IPS-NIHi7 (cell line): ENCODE measurements around the gene CCDC190.
"Not testable (repeated sequence)": the region's sequence is repeated elsewhere in the genome, so short reads cannot be mapped to it uniquely, and the experiment has no call there.

Experiments
- DNase-seq: peaks from one replicate; pipeline ENCODE4 v3.0.0; 2012; ENCODE audit warnings: mixed read lengths; ENCODE audit errors: extremely low spot score

Gene CCDC190

GRCh38 chr1:162877412-162877811 lies 16.4 kb upstream of the CCDC190 start:
- no peak for DNase-seq

DNA sequence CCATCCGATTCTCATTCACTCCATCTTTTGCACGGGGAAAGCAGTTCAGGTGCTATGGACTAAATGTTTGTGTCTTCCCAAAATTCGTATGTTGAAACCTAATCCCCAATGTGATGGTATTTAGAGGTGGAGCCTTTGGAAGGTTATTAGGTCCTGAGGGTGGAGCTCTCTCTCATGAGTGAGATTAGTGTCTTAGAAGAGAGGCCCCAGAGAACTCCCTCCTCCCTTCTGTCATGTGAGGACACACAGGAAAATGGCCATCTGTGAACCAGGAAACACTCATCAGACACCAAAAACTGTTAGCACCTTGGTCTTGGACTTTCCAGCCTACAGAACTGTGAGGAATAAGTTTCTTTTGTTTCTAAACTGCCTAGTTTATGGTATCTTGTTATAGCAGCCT lies 15.8 kb upstream of the CCDC190 start:
- DNase-seq = no peak

DNA sequence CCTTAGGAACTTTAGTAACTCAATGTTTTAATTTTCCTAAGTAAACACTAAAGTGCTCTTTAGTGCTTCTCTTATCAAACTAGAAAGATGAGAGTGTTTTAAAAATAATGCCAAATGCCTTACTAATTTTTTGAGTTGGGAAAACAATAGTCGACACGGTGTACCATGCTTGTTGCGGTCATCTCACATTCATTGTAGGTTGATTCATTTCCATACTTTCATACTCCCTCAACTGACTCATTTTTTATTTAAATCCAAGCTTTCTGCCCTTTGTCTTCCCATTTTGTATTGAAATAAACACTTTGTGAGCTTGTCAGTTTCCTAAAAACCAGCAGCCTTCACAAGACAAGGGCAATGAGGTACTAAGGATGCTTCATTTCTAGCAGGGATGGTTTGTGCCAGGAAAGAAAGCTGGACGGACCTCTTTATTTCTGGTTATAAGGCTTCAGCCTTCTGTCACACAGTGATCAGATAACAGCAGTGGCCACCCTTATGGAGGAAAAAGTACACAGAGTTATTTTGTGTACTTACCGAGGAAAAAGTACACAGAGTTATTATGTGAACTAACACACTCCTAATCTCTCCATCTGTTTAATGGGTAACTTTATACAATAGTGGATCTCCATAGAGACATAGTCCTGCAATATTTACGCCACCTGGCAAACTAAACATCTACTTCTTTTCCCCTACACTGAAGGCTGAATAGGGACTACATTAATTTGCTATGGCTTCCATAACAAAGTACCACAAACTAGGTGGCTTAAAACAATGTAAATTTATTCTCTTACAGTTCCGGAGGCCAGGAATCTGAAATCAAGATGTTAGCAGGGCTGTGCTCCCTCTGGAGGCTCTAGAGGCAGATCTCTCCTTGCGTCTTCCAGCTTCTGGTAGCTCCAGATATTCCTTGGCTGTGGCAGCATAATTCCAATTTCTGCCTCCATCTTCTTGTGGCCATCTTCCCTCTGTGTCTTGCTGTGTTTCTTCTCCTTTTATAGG lies 13.0 kb upstream of the CCDC190 start:
- DNase-seq = no peak

- DNase-seq = no peak
Measured at GRCh38 chr1:162872981-162873380, 12.0 kb upstream of the CCDC190 start.

GRCh38 chr1:162871417-162871816 lies 10.4 kb upstream of the CCDC190 start:
- not testable (repeated sequence) for DNase-seq

- DNase-seq = no peak
Measured at GRCh38 chr1:162868972-162869371, 8.0 kb upstream of the CCDC190 start.

GRCh38 chr1:162861625-162862024 lies 650 bp upstream of the CCDC190 start:
- DNase-seq = no peak

DNA sequence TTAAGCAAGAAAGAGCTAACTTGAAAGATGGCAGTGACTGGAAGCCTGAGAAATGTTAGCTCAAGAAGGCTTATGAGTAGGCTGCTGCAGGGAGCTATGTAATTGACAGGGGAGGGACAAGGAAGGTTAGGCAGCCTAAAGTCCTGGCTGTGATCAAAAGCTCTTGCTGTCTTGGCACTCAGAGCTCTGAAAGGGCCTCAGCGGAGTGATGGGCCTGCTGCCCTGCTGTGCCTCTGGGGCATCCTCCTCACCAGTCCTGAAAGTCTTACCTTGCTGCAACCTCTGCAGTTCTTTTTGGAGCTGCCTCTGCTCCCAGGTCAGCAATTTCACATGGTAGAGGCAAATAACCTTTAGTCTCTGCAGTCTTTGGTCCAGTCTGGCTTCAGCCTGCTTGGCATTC lies 1.8 kb downstream of the CCDC190 start:
- DNase-seq = no peak

DNA sequence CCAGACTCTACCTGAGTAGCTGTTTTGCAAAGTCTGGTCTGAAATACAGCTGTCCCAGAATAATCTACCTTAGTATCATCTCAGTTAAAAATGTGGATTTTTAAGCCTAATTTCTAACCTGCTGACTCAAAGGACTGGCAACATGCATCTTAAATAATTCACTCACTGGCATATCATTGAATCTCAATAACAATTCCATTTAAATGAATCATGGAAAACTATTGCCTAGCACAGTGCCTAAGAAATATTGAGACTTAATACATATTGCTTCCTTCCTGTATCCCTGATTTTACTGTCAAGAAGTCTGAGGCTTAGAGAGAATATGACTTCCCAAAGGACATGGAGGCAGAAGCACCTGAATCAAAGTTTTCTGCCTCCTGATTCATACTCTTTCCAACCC lies 3.1 kb downstream of the CCDC190 start:
- no peak for DNase-seq

- DNase-seq = no peak
Measured at GRCh38 chr1:162856260-162856659, 4.7 kb downstream of the CCDC190 start.

GRCh38 chr1:162855461-162856150 lies 5.4 kb downstream of the CCDC190 start:
- no peak for DNase-seq

GRCh38 chr1:162854245-162854882 lies 6.6 kb downstream of the CCDC190 start:
- peak; percentile 62 for DNase-seq

GRCh38 chr1:162851341-162851740 lies 9.6 kb downstream of the CCDC190 start:
- no peak for DNase-seq

GRCh38 chr1:162849711-162850110 lies 11.3 kb downstream of the CCDC190 start:
- no peak for DNase-seq

- peak; percentile 61 for DNase-seq
Measured at GRCh38 chr1:162847839-162848453, 13.0 kb downstream of the CCDC190 start.

DNA sequence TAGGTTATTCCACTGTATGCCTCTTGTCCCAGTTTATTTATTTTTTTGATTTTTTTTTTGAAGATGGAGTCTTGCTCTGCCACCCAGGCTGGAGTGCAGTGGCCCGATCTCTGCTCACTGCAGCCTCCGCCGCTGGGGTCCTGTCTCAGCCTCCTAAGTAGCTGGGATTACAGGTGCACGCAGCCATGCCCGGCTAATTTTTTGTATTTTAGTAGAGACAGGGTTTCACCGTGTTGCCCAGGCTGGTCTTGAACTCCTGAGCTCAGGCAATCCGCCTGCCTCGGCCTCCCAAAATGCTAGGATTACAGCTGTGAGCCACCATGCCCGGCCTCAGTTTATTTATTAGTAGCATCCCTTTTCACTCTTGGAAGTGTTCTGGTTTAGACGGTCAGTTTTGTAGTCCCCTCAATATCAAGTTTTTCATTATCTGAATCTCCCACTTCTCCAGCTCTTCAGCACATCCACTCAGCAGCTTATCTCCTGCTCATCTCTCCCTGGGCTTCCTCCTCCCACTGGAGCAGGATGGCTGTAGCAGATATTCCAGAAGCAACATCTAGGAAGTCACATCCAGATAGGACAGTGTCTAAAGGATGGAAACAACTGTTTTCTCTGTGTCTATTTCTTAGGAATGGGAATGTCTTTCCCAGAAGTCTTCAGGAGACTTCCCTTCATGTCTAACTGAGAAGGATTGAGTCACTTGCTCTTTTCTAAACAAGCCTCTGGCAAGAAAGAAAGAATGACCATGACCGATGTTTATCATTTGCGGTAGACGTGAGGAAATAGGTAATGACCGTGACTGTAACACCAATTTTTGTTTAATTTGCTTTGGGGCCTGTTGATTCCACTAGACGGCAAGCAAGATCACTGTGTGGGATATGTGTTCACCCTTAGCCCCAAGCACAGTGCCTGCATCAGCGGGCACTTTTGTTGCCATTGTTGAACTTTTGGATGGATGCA lies 14.4 kb downstream of the CCDC190 start:
- no peak for DNase-seq

DNA sequence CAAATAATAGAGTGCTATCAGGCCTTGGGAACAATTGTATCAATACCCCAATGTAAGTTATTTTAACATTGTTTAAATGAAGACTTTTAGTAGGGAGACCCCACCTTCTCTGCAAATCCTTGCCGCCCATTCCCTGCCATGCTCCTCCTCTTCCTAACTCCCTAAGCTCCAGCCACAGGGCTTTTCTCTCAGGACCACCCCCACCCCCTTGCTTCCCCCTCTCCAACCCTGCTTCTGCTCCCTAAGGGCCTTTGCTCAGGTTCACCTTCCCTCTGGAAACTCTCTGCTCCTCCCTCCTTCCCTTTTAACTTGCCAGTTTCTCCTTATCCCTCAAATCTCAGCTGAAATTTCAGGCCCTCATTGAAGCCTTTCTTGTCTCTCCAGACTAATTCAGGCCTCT lies 16.8 kb downstream of the CCDC190 start:
- no peak for DNase-seq

GRCh38 chr1:162840250-162840839 lies 20.6 kb downstream of the CCDC190 start:
- no peak for DNase-seq

DNA sequence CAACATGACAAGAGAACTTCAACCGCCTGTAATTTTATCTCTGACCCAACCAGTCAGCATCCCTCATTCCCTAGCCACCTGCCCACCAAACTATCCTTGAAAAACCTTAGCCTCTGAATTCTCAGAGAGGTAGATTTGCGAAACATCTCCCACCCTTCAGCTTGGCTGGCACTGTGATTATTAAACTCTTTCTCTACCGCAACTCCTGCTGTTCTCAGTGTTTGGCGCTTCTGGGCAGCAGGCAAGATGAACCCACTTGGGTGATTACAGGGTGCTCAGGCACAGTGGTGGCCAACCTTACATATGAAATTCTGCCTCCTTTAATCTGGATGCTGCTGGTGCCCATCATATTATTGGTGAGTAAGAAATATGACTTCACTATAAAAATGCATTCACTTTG lies 22.1 kb downstream of the CCDC190 start:
- no peak for DNase-seq

- no peak for DNase-seq
Measured at GRCh38 chr1:162835157-162835899, 25.6 kb downstream of the CCDC190 start.
